ENCODE measurements around the gene KCNH6.
A peak's percentile ranks its signal among the peaks of the same experiment; 100 is the strongest.

Gene KCNH6

GRCh38 chr17:63579633-63580032, 56.5 kb downstream of the KCNH6 start:
- POLR2A ChIA-PET (ENCODE audit: low non-redundant PET) = no interaction called here
- CTCF ChIA-PET = interaction anchor here (0.6 kb wide), 1 partner anchor 128 kb away, joined by 3 read pairs; no protein-coding TSS in a partner anchor
- no peak overlapping the region for H3K27ac ChIP-seq

GRCh38 chr17:63587770-63588169, 64.6 kb downstream of the KCNH6 start:
- TF ChIP-seq CTCF (conservative IDR thresholded peaks at IDR 0.05; ENCODE audit: low read depth) = no peak

More at GRCh38 chr17:63579633-63580032, 56.5 kb downstream of the KCNH6 start:
- no peak for DNase-seq (ENCODE audit: low spot score)
- no peak for TF ChIP-seq CTCF (conservative IDR thresholded peaks at IDR 0.05; ENCODE audit: low read depth)

GRCh38 chr17:63588797-63589196, 65.6 kb downstream of the KCNH6 start:
- ChIA-PET POLR2A (ENCODE audit: low non-redundant PET) (no interaction called here), CTCF (no interaction called here)
- DNase-seq (ENCODE audit: low spot score) = no peak
- no peak for TF ChIP-seq CTCF (conservative IDR thresholded peaks at IDR 0.05; ENCODE audit: low read depth)
- no peak overlapping the region for H3K27ac ChIP-seq

More at GRCh38 chr17:63587770-63588169, 64.6 kb downstream of the KCNH6 start:
- CTCF ChIA-PET = no interaction called here
- POLR2A ChIA-PET (ENCODE audit: low non-redundant PET) = no interaction called here
- H3K27ac ChIP-seq = no peak overlapping the region
- DNase-seq (ENCODE audit: low spot score) = no peak

GRCh38 chr17:63589646-63590045, 66.5 kb downstream of the KCNH6 start:
- TF ChIP-seq CTCF (conservative IDR thresholded peaks at IDR 0.05; ENCODE audit: low read depth) = no peak
- ChIA-PET CTCF (no interaction called here), POLR2A (ENCODE audit: low non-redundant PET) (no interaction called here)
- no peak overlapping the region for H3K27ac ChIP-seq
- DNase-seq (ENCODE audit: low spot score) = peak; percentile 16

- TF ChIP-seq CTCF (conservative IDR thresholded peaks at IDR 0.05; ENCODE audit: low read depth) = no peak
- POLR2A ChIA-PET (ENCODE audit: low non-redundant PET) = no interaction called here
- CTCF ChIA-PET = interaction anchor here (0.7 kb wide), 1 partner anchor 149 kb away, joined by 3 read pairs; no protein-coding TSS in a partner anchor
- no peak for DNase-seq (ENCODE audit: low spot score)
- no peak overlapping the region for H3K27ac ChIP-seq
Measured at GRCh38 chr17:63592797-63593196, 69.6 kb downstream of the KCNH6 start.

GRCh38 chr17:63595132-63595531, 72.0 kb downstream of the KCNH6 start:
- CTCF ChIA-PET = no interaction called here
- no peak overlapping the region for H3K27ac ChIP-seq
- POLR2A ChIA-PET (ENCODE audit: low non-redundant PET) = no interaction called here
- no peak for TF ChIP-seq CTCF (conservative IDR thresholded peaks at IDR 0.05; ENCODE audit: low read depth)
- no peak for DNase-seq (ENCODE audit: low spot score)
